A673 (cell line): ENCODE data around the gene ARFIP1.
"Not testable (repeated sequence)": the region's sequence is repeated elsewhere in the genome, so short reads cannot be mapped to it uniquely, and the experiment has no call there.

Experiments used
- CTCF ChIP-seq: fragments of 300-800, 200-600 bp; sonication (generic); conservative IDR thresholded peaks from 2 replicates; pipeline ENCODE4 v1.5.1; 2017; ENCODE audit warnings: low read depth, mild to moderate bottlenecking, antibody characterized with exemption, low read length, moderate library complexity, mixed read lengths
- EZH2 ChIP-seq: fragments of 200-600 bp; sonication (generic); IDR thresholded peaks from 2 replicates; pipeline ENCODE4 v1.6.1; 2017; ENCODE audit warnings: borderline replicate concordance, low read depth, mild to moderate bottlenecking, mixed read lengths, antibody characterized with exemption, low read length; ENCODE audit not compliant: poor library complexity, severe bottlenecking

DNA sequence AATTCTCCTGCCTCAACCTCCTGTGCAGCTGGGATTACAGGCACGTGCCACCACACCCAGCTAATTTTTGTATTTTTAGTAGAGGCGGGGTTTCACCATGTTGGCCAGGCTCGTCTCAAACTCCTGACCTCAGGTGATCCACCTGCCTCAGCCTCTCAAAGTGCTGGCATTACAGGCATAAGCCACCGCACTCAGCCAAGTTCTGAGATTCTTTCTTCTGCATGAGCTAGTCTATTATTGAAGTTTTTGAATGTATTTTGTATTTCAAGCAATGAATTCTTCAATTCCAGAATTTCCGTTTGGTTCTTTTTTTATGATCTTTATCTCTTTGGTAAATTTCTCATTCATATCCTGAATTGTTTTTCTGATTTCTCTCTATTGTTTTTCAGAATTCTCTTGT, 74.3 kb downstream of the ARFIP1 start:
- TF ChIP-seq CTCF, EZH2: not testable (repeated sequence)
